ENCODE data around the gene SERPINE2. TPM values are rescaled to one million over a fixed set of nuclear protein-coding genes. Genes with fewer than 3 reads are reported as not detected.
"Not testable (repeated sequence)": the region's sequence is repeated elsewhere in the genome, so short reads cannot be mapped to it uniquely, and the experiment has no call there.

The SERPINE2 gene
- total RNA-seq, 4 donors from 2014 or later = 6.1 to 33.3 (median 20.3) TPM

DNA sequence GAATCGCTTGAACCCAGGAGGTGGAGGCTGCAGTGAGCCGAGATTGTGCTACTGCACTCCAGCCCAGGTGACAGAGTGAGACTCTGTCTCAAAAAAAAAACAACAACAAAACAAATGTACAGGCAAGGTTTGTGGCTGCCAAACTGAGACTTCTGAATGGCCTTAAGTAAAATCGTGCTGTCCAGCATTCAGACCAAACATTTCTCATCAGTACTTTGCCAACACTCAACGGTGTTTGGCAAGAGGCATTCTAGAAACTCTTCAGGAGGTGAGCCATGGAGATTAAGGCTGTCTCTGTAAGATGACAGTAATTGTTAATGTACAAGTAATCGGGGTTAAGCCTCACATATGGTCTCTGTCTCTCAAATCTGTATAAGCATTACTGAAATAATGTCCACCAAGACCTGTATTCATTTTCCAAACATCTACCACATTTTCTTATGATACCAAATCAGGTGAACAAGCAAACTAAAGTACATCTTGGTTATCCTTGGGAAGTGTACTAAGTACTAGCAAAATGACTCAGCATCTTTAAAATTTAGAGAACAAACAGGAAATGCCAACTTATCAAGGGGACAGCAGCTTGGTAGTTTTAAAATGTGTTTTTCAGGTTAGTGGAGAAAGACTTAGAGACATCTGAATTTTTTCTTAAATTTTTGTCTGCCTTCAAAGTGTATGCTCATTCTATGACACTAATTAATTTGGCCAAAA is 29.3 kb downstream of the SERPINE2 start:
- WGBS, 2 donors = 55 to 58% methylated on average over 5 of the region's 5 CpGs
- Histone ChIP-seq H3K36me3 (no peaks in the 10 kb centered on the region), H3K9me3 (no peaks in the 10 kb centered on the region), H3K27me3 (no peaks in the 10 kb centered on the region), H3K27ac (no peak overlapping the region), H3K4me1 (peaks cover 10 to 22% of the 10 kb centered on the region in 2 donors), H3K4me3 (replicated peaks in 1 of 3) (no peak overlapping the region)
- intact Hi-C loops (cut with DNase I) = no loop called here
- TF ChIP-seq CTCF (IDR thresholded peaks at IDR 0.05) = no peak
- TF ChIP-seq POLR2A (IDR thresholded peaks at IDR 0.05) = no peak
- peak; percentile 12 to 14 for DNase-seq

- no peaks in the 10 kb centered on the region for H3K9me3 ChIP-seq
- 78% methylated on average over 10 to 12 of the region's 12 CpGs for WGBS, 2 donors
- intact Hi-C loops (cut with DNase I) = no loop called here
- no peak for TF ChIP-seq POLR2A (IDR thresholded peaks at IDR 0.05)
- no peak for TF ChIP-seq CTCF (IDR thresholded peaks at IDR 0.05)
- no peak overlapping the region for H3K4me3 ChIP-seq (replicated peaks in 1 of 3)
- DNase-seq = no peak
- H3K4me1 ChIP-seq = peaks cover 10 to 22% of the 10 kb centered on the region in 2 donors
- H3K36me3 ChIP-seq = no peaks in the 10 kb centered on the region
- no peaks in the 10 kb centered on the region for H3K27me3 ChIP-seq
- no peak overlapping the region for H3K27ac ChIP-seq
Observed at GRCh38 chr2:224008702-224009261, 30.3 kb downstream of the SERPINE2 start.

DNA sequence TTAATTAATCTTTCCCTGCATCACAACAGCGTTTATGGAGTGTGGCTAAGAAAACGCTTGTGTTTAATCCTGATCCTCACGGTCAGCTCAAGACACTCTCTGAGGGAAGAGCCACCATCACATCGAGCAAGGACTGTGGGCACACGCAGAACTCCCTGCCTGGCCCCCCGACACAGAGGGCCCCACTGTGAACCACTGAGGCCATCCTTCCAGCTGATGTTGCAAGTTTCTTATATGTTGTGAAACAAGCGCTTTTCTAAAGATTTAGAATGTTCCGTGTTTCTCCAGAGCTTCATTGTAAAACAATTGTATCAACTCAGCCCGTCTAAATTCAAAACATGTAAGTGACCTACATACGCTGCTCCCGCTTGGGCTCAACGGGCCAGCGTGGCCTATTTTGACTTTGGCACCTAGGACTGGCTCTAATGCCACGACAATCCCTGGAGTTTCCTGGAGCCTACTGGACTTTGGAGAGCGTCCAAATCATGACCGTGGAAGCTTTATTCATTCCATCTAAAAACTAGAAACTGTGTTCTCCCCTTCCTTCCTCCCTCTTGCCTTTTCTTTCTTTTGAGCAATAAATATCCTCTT is 34.9 kb downstream of the SERPINE2 start:
- TF ChIP-seq POLR2A (IDR thresholded peaks at IDR 0.05) = no peak
- TF ChIP-seq CTCF (IDR thresholded peaks at IDR 0.05) = no peak
- no peak overlapping the region for H3K4me3 ChIP-seq (replicated peaks in 1 of 3)
- intact Hi-C loops (cut with DNase I) = no loop called here
- DNase-seq = peak in 1 of 2 donors; percentile 23
- 61 to 68% methylated on average over 16 of the region's 16 CpGs for WGBS, 2 donors
- H3K9me3 ChIP-seq = no peaks in the 10 kb centered on the region
- no peak overlapping the region for H3K27ac ChIP-seq
- no peaks in the 10 kb centered on the region for H3K27me3 ChIP-seq
- no peaks in the 10 kb centered on the region for H3K36me3 ChIP-seq
- peaks cover 0 to 4% of the 10 kb centered on the region in 2 donors for H3K4me1 ChIP-seq

DNA sequence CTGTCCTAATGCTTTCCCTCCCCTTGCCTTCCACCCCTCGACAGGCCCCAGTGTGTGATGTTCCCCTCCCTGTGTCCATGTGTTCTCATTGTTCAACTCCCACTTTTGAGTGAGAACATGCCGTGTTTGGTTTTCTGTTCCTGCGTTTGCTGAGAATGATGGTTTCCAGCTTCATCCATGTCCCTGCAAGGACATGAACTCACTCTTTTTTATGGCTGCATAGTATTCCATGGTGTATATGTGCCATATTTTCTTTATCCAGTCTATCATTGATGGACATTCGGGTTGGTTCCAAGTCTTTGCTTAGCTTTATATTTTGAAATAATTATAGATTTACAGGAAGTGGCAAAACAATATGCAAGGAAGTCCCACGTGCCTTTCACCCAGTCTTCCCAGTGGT is 38.4 kb downstream of the SERPINE2 start:
- H3K9me3 ChIP-seq; intact Hi-C loops (cut with DNase I); H3K4me1 ChIP-seq; H3K27ac ChIP-seq; DNase-seq; H3K27me3 ChIP-seq; H3K4me3 ChIP-seq (replicated peaks in 1 of 3); H3K36me3 ChIP-seq: not testable (repeated sequence)
- WGBS, 2 donors = 94 to 97% methylated on average over 5 of the region's 5 CpGs

DNA sequence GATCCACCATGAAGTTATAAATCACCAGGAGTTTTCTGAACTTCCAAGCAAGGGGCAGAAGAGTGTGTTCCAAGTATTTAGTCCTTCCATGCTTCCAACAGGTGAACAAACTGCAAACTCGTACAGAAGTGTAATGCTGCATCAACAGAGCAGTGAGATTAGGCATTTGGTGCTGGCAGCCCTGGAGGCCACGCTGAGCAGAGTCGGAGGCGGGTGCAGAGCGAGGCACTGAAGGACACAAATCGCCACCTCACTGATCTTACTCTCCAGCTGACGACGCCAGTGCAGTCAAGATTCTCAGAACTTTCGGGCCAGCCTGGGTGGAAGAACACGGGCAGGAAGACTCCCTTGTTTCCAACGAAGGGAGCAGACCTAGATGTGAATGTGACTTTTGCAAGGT is 39.2 kb downstream of the SERPINE2 start:
- intact Hi-C loops (cut with DNase I) = loop anchor here (5.0 kb wide), 1 partner anchor 282 kb away; no protein-coding TSS in a partner anchor
- Histone ChIP-seq H3K4me1 (no peaks in the 10 kb centered on the region), H3K27ac (no peak overlapping the region), H3K36me3 (no peaks in the 10 kb centered on the region), H3K27me3 (no peaks in the 10 kb centered on the region), H3K4me3 (replicated peaks in 1 of 3) (no peak overlapping the region), H3K9me3 (no peaks in the 10 kb centered on the region)
- no peak for TF ChIP-seq CTCF (IDR thresholded peaks at IDR 0.05)
- TF ChIP-seq POLR2A (IDR thresholded peaks at IDR 0.05) = no peak
- 92 to 93% methylated on average over 11 of the region's 11 CpGs for WGBS, 2 donors
- DNase-seq = no peak
